ENCODE measurements around the gene SNX15.

GRCh38 chr11:65045728-65046127 lies 18.5 kb downstream of the SNX15 start:
- TF ChIP-seq CTCF (IDR thresholded peaks at IDR 0.05; ENCODE audit: low read depth, low read length, poor library complexity, severe bottlenecking) (no peak), EZH2phosphoT487 (IDR thresholded peaks at IDR 0.05; ENCODE audit: borderline replicate concordance, low read length) (no peak)
